H1 (cell line): ENCODE results near the gene CD226. TPM values are rescaled to one million over a fixed set of nuclear protein-coding genes. Genes with fewer than 3 reads are reported as not detected.

Experiments
- CTCF ChIA-PET: fragments of 300-600 bp; sonication (Branson Sonifier 250); formaldehyde crosslinking; loops from one replicate; lab custom pipeline; 2021; ENCODE audit not compliant: partially characterized antibody; lab: Charles Lee
- POLR2A ChIA-PET: fragments of 300-600 bp; sonication (Branson Sonifier 250); formaldehyde crosslinking; loops from one replicate; lab custom pipeline; 2021; ENCODE audit warnings: inconsistent platforms; ENCODE audit not compliant: partially characterized antibody; lab: Charles Lee
- DNase-seq, 2 experiments: peaks; one replicate each; pipeline versions ENCODE4 v3.0.0 to v3.0.0-alpha.2; 2010 to 2022; ENCODE audit warnings: low spot score in 2 of 2, low read depth in 1 of 2, mixed read lengths in 1 of 2
- FAIRE-seq: peaks from 2 replicates; lab custom pipeline; 2011; peaks lifted over from hg19 to GRCh38; lab: Jason Lieb, UNC
- H2AFZ ChIP-seq: 2 replicates; pipeline ENCODE4 v1.8.1; 2012; ENCODE audit warnings: low read length, inconsistent platforms
- H2AK5ac ChIP-seq: 2 replicates; pipeline ENCODE4 v1.6.1; 2013; ENCODE audit warnings: low read depth, low read length
- H2BK120ac ChIP-seq: replicated peaks from 2 replicates; pipeline ENCODE3; 2013; ENCODE audit warnings: low read depth, low read length, inconsistent platforms
- H2BK12ac ChIP-seq: 2 replicates; pipeline ENCODE4 v1.6.1; 2013; ENCODE audit warnings: low read depth, low read length
- H2BK15ac ChIP-seq: 2 replicates; pipeline ENCODE4 v1.6.1; 2013; ENCODE audit warnings: low read length
- H2BK20ac ChIP-seq: 2 replicates; pipeline ENCODE4 v1.6.1; 2013; ENCODE audit warnings: low read length
- H2BK5ac ChIP-seq: 2 replicates; pipeline ENCODE4 v1.6.1; 2013; ENCODE audit warnings: low read depth, low read length
- H3K14ac ChIP-seq: 2 replicates; pipeline ENCODE4 v1.6.1; 2013; ENCODE audit warnings: inconsistent platforms; ENCODE audit not compliant: insufficient read length
- H3K18ac ChIP-seq: 2 replicates; pipeline ENCODE4 v1.6.1; 2013; ENCODE audit warnings: low read length; ENCODE audit errors: extremely low read depth
- H3K23ac ChIP-seq: 2 replicates; pipeline ENCODE4 v1.6.1; 2013; ENCODE audit warnings: inconsistent platforms; ENCODE audit not compliant: insufficient read length
- H3K23me2 ChIP-seq: 2 replicates; pipeline ENCODE4 v1.6.1; 2013; ENCODE audit warnings: low read depth, low read length
- H3K27ac ChIP-seq: 2 replicates; pipeline ENCODE4 v1.6.1; 2011; ENCODE audit warnings: low read depth, low read length, inconsistent platforms
- H3K27me3 ChIP-seq, 4 experiments: replicated peaks in 1 of 4; 1 replicate in 1 of 4; 2 replicates in 3 of 4; pipeline versions ENCODE4 v1.6.1 to v1.8.1; 2011 to 2013; ENCODE audit warnings: low read length in 3 of 4, mild to moderate bottlenecking in 3 of 4, inconsistent platforms in 2 of 4, mixed read lengths in 2 of 4, moderate library complexity in 1 of 4; ENCODE audit not compliant: control insufficient read depth in 3 of 4, insufficient read depth in 3 of 4; ENCODE audit errors: extremely low read depth in 1 of 4
- H3K36me3 ChIP-seq, 4 experiments: 2 replicates each; pipeline versions ENCODE4 v1.6.1 to v1.8.1; 2011 to 2013; ENCODE audit warnings: mild to moderate bottlenecking in 4 of 4, low read length in 3 of 4, moderate library complexity in 2 of 4, control low read depth in 1 of 4, inconsistent platforms in 1 of 4; ENCODE audit not compliant: insufficient read depth in 4 of 4, control insufficient read depth in 2 of 4
- H3K4ac ChIP-seq: replicated peaks from 2 replicates; pipeline ENCODE3; 2013; ENCODE audit warnings: low read length, low read depth, mixed read lengths, inconsistent platforms; ENCODE audit not compliant: insufficient read length
- H3K4me1 ChIP-seq, 4 experiments: replicated peaks in 1 of 4; 1 replicate in 1 of 4; 2 replicates in 3 of 4; pipeline versions ENCODE4 v1.6.1 to v1.8.1; 2011 to 2013; ENCODE audit warnings: low read length in 3 of 4, inconsistent platforms in 2 of 4, mixed read lengths in 1 of 4; ENCODE audit not compliant: insufficient read depth in 4 of 4, control insufficient read depth in 3 of 4
- H3K4me2 ChIP-seq, 2 experiments: 2 replicates each; pipeline versions ENCODE4 v1.6.1 to v1.8.1; 2011 to 2013; ENCODE audit warnings: low read depth in 2 of 2, low read length in 2 of 2, control low read depth in 1 of 2, inconsistent platforms in 1 of 2, mild to moderate bottlenecking in 1 of 2; ENCODE audit not compliant: insufficient read depth in 1 of 2
- H3K4me3 ChIP-seq, 4 experiments: fragments of 200-600, 300-600 bp in 1 of 4; sonication (generic), shearing (Covaris generic), sonication (Bioruptor Twin) in 1 of 4; 2 replicates each; pipeline versions ENCODE4 v1.5.1 to v1.8.1; 2011 to 2016; ENCODE audit warnings: low read length in 4 of 4, low read depth in 3 of 4, control low read depth in 2 of 4, inconsistent platforms in 2 of 4, mild to moderate bottlenecking in 2 of 4, mixed read lengths in 1 of 4, moderate library complexity in 1 of 4; ENCODE audit not compliant: insufficient read depth in 2 of 4; ENCODE audit errors: extremely low read depth in 1 of 4
- H3K56ac ChIP-seq: replicated peaks from 2 replicates; pipeline ENCODE3; 2013; ENCODE audit warnings: low read depth, mild to moderate bottlenecking, mixed read lengths, low read length, inconsistent platforms; ENCODE audit not compliant: insufficient read length
- H3K79me1 ChIP-seq: 2 replicates; pipeline ENCODE4 v1.6.1; 2013; ENCODE audit warnings: low read depth, low read length, control low read depth
- H3K79me2 ChIP-seq, 2 experiments: 2 replicates each; pipeline versions ENCODE4 v1.6.1 to v1.8.1; 2012 to 2013; ENCODE audit warnings: low read length in 2 of 2, mild to moderate bottlenecking in 2 of 2, inconsistent platforms in 1 of 2; ENCODE audit not compliant: insufficient read depth in 2 of 2, control insufficient read depth in 1 of 2
- H3K9ac ChIP-seq, 4 experiments: replicated peaks in 1 of 4; 1 replicate in 1 of 4; 2 replicates in 3 of 4; pipeline versions ENCODE4 v1.6.1 to v1.8.1; 2011 to 2013; ENCODE audit warnings: low read depth in 3 of 4, low read length in 3 of 4, control low read depth in 2 of 4, mild to moderate bottlenecking in 2 of 4, moderate library complexity in 2 of 4, inconsistent platforms in 1 of 4; ENCODE audit errors: extremely low read depth in 1 of 4
- H3K9me3 ChIP-seq, 2 experiments: 2 replicates each; pipeline versions ENCODE4 v1.6.1 to v1.8.1; 2012 to 2013; ENCODE audit warnings: mild to moderate bottlenecking in 2 of 2, moderate library complexity in 2 of 2, control low read depth in 1 of 2, inconsistent platforms in 1 of 2, low read depth in 1 of 2, low read length in 1 of 2, mixed read lengths in 1 of 2; ENCODE audit not compliant: insufficient read depth in 2 of 2
- H4K20me1 ChIP-seq, 2 experiments: replicated peaks in 1 of 2; 2 replicates each; pipeline versions ENCODE3 to v1.8.1; 2011 to 2013; ENCODE audit warnings: inconsistent platforms in 2 of 2, low read length in 2 of 2, mild to moderate bottlenecking in 1 of 2; ENCODE audit not compliant: insufficient read depth in 2 of 2, control insufficient read depth in 1 of 2
- H4K5ac ChIP-seq: 2 replicates; pipeline ENCODE4 v1.6.1; 2013; ENCODE audit warnings: low read length, low read depth, mixed read lengths, inconsistent platforms; ENCODE audit not compliant: insufficient read length
- H4K8ac ChIP-seq: 2 replicates; pipeline ENCODE4 v1.8.0; 2013; ENCODE audit warnings: mild to moderate bottlenecking, moderate library complexity, low read length, inconsistent platforms; ENCODE audit not compliant: insufficient read depth; ENCODE audit errors: extremely low read depth
- H4K91ac ChIP-seq: replicated peaks from 2 replicates; pipeline ENCODE3; 2013; ENCODE audit warnings: low read length, mixed read lengths, inconsistent platforms; ENCODE audit not compliant: insufficient read length
- CBX8 ChIP-seq: fragments of 300-800, 300-1000 bp; sonication (generic); IDR thresholded peaks from 2 replicates; pipeline ENCODE4 v1.7.1; 2016; ENCODE audit warnings: low read depth, low read length, borderline replicate concordance
- GABPA ChIP-seq: IDR thresholded peaks from 2 replicates; pipeline ENCODE4 v1.6.1; 2011; ENCODE audit warnings: mild to moderate bottlenecking, low read length, moderate library complexity, borderline replicate concordance; ENCODE audit not compliant: insufficient read depth
- HDAC2 ChIP-seq, 2 experiments: fragments of 300-600 bp in 1 of 2; sonication (generic) in 1 of 2; IDR thresholded peaks; 2 replicates each; pipeline ENCODE4 v1.6.1; 2011 to 2012; ENCODE audit warnings: low read depth in 2 of 2, low read length in 2 of 2, mild to moderate bottlenecking in 2 of 2, moderate library complexity in 2 of 2, borderline replicate concordance in 1 of 2, inconsistent platforms in 1 of 2
- JUN ChIP-seq: IDR thresholded peaks from 2 replicates; pipeline ENCODE4 v1.6.1; 2011; ENCODE audit warnings: low read depth, mild to moderate bottlenecking, improper control_type of control experiment, low read length
- KDM5A ChIP-seq: fragments of 200-600 bp; IDR thresholded peaks from 2 replicates; pipeline ENCODE4 v1.7.1; 2012; ENCODE audit warnings: mild to moderate bottlenecking, low read length, inconsistent platforms, mixed read lengths
- RAD21 ChIP-seq, 2 experiments: IDR thresholded peaks in 1 of 2; conservative IDR thresholded peaks in 1 of 2; 2 replicates each; pipeline ENCODE4 v1.6.1; 2011; ENCODE audit warnings: low read depth in 2 of 2, low read length in 2 of 2, improper control_type of control experiment in 1 of 2, inconsistent platforms in 1 of 2, mild to moderate bottlenecking in 1 of 2, moderate library complexity in 1 of 2
- RXRA ChIP-seq: IDR thresholded peaks from 2 replicates; pipeline ENCODE4 v1.6.1; 2011; ENCODE audit warnings: low read depth, mild to moderate bottlenecking, low read length, moderate library complexity; ENCODE audit not compliant: insufficient read depth
- SIN3A ChIP-seq, 2 experiments: IDR thresholded peaks in 1 of 2; conservative IDR thresholded peaks in 1 of 2; 2 replicates each; pipeline ENCODE4 v1.6.1; 2011 to 2012; ENCODE audit warnings: low read length in 2 of 2, improper control_type of control experiment in 1 of 2, low read depth in 1 of 2, mild to moderate bottlenecking in 1 of 2
- SIX5 ChIP-seq: IDR thresholded peaks from 2 replicates; pipeline ENCODE4 v1.6.1; 2011; ENCODE audit warnings: mild to moderate bottlenecking, low read depth, low read length
- SP2 ChIP-seq: IDR thresholded peaks from 2 replicates; pipeline ENCODE4 v1.6.1; 2012; ENCODE audit warnings: mild to moderate bottlenecking, low read length, inconsistent platforms
- USF2 ChIP-seq: IDR thresholded peaks from 2 replicates; pipeline ENCODE4 v1.6.1; 2011; ENCODE audit warnings: low read length, improper control_type of control experiment
- ZNF274 ChIP-seq: IDR thresholded peaks from 2 replicates; pipeline ENCODE4 v1.7.0; 2012; ENCODE audit warnings: low read length, borderline replicate concordance; ENCODE audit errors: extremely low read depth
- WGBS, 2 experiments: shearing (Covaris generic) in 1 of 2; methylation state at CpG; one replicate each; pipeline versions ENCODE4 v1.1.6 to v1.1.7; 2013 to 2015; ENCODE audit warnings: low lambda C conversion rate in 2 of 2, mixed read lengths in 2 of 2, inconsistent platforms in 1 of 2, low coverage in 1 of 2, missing lambda C conversion rate in 1 of 2; ENCODE audit not compliant: insufficient replicate concordance in 2 of 2, insufficient coverage in 1 of 2, insufficient read length in 1 of 2; ENCODE audit errors: extremely low coverage in 1 of 2, missing lambda C conversion rate in 1 of 2; 5-methylcytosine and 5-hydroxymethylcytosine counted together
- polyA plus RNA-seq, 7 experiments: library from polyadenylated mRNA; depleted of rRNA in 3 of 7; stranded (reverse) in 5 of 7; unstranded in 2 of 7; fragments of >200 nt in 5 of 7; fragments of 200-250 nt in 2 of 7; gene quantifications; 1 replicate in 5 of 7; 2 replicates in 1 of 7; 4 replicates in 1 of 7; pipeline versions ENCODE4 v1.2.1 to v1.2.3, GENCODE V29; 2011 to 2013; ENCODE audit warnings: missing spikeins in 2 of 7, mixed read lengths in 2 of 7
- total RNA-seq: library from RNA; stranded (reverse); fragmentation: NEBNext Ultra II Directional; extraction: Animal tissue kit (Norgen Biotek cat#: 25700); gene quantifications from 2 replicates; pipeline ENCODE4 v1.2.1, GENCODE V29; 2021

Gene CD226
- total and polyA plus RNA-seq, 2 of the 8 experiments (the other 6 are each of a cell fraction or from before 2014, with no cell fraction given): not detected

GRCh38 chr18:69969491-69969890 is 21.8 kb upstream of the CD226 start:
- no peak overlapping the region for H3K4me3 ChIP-seq
- no peak overlapping the region for H2BK20ac ChIP-seq
- FAIRE-seq: no peak
- H4K20me1 ChIP-seq: no peaks in the 10 kb centered on the region
- no peak overlapping the region for H3K9ac ChIP-seq
- no peak overlapping the region for H3K27ac ChIP-seq
- CTCF ChIA-PET: no interaction called here
- H2BK5ac ChIP-seq: no peak overlapping the region
- no peak overlapping the region for H3K14ac ChIP-seq
- WGBS, 2 experiments: 93% methylated on average over 2 of the region's 2 CpGs; no CpG with 5 or more reads in 1 of the 2 experiments
- no peak for DNase-seq
- no peak overlapping the region for H4K91ac ChIP-seq
- no peaks in the 10 kb centered on the region for H3K36me3 ChIP-seq
- H2BK12ac ChIP-seq: no peak overlapping the region
- H3K4ac ChIP-seq: no peak overlapping the region
- H2BK15ac ChIP-seq: no peak overlapping the region
- H2AK5ac ChIP-seq: no peak overlapping the region
- H3K4me1 ChIP-seq: no peaks in the 10 kb centered on the region
- POLR2A ChIA-PET: no interaction called here
- no peak overlapping the region for H3K4me2 ChIP-seq
- H3K9me3 ChIP-seq: peaks cover 0 to 2% of the 10 kb centered on the region in 2 experiments; a peak in 1 of 4 replicates
- 0 out of 2 replicates have a peak, but pooled peaks cover 1% of the 10 kb centered on the region for H3K23me2 ChIP-seq
- no peak overlapping the region for H2BK120ac ChIP-seq
- no peak overlapping the region for H3K23ac ChIP-seq
- H3K18ac ChIP-seq: no peak overlapping the region
- no peaks in the 10 kb centered on the region for H3K79me2 ChIP-seq
- no peak overlapping the region for H2AFZ ChIP-seq
- no peaks in the 10 kb centered on the region for H3K79me1 ChIP-seq
- no peak overlapping the region for H4K8ac ChIP-seq
- H3K56ac ChIP-seq: no peak overlapping the region
- no peak overlapping the region for H4K5ac ChIP-seq
- no peaks in the 10 kb centered on the region for H3K27me3 ChIP-seq
- TF ChIP-seq SP2: no peak
- TF ChIP-seq GABPA: no peak
- no peak for TF ChIP-seq KDM5A
- no peak for TF ChIP-seq RXRA
- TF ChIP-seq SIN3A (conservative IDR thresholded peaks at IDR 0.05 in 1 of 2, IDR thresholded peaks at IDR 0.05 in 1 of 2; ENCODE audit: low read depth in 1 of 2, low read length in 2 of 2): no peak
- TF ChIP-seq USF2: no peak
- no peak for TF ChIP-seq JUN
- TF ChIP-seq HDAC2 (IDR thresholded peaks at IDR 0.05; ENCODE audit: borderline replicate concordance in 1 of 2, low read depth in 2 of 2, low read length in 2 of 2): no peak
- TF ChIP-seq RAD21 (IDR thresholded peaks at IDR 0.05 in 1 of 2, conservative IDR thresholded peaks at IDR 0.05 in 1 of 2; ENCODE audit: low read depth in 2 of 2, low read length in 2 of 2): no peak
- TF ChIP-seq CBX8: no peak
- no peak for TF ChIP-seq SIX5
- no peak for TF ChIP-seq ZNF274
